Measurements from ENCODE around the gene ARMH3.

The ARMH3 gene

DNA sequence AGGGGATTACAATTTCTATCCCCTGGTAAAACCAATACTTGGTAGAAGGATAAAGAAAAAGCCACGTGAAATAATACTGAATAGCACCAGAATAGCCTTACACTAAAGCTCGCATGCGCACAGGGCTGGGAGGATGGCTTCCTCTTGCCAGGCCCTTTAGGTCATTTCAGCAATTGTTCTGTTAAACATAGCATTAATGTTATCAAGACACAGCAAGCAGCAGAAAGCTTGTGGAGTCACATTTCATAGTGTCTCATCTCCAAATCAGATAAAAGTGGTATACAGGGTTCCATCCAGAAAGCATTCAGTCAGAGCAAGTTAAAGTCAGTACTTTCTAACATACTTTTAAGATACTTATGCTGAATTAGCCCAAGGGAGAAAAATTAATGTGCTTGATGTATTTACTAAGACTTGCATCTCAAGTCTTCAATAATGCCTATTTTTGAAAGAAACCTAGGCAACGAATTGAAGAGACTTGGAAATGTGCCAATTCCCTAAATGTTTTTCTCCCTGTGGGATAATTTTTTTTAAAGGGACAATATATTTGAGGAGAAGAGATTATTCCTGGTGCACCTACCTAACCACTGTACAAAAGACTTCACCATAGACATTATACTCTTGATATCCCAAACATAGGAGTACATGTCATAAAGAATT, 258.4 kb downstream of the ARMH3 start:
- DNase-seq (ENCODE audit: low read depth, low spot score): no peak

Measured in brain pericyte (primary cell).